ENCODE results near the gene DAP3. TPM values are rescaled to one million over a fixed set of nuclear protein-coding genes. Genes with fewer than 3 reads are reported as not detected.

DAP3 gene
- total and polyA plus RNA-seq, 2 of the 13 experiments (the other 11 are each of a cell fraction or from before 2014, with no cell fraction given): 129 to 133 TPM

DNA sequence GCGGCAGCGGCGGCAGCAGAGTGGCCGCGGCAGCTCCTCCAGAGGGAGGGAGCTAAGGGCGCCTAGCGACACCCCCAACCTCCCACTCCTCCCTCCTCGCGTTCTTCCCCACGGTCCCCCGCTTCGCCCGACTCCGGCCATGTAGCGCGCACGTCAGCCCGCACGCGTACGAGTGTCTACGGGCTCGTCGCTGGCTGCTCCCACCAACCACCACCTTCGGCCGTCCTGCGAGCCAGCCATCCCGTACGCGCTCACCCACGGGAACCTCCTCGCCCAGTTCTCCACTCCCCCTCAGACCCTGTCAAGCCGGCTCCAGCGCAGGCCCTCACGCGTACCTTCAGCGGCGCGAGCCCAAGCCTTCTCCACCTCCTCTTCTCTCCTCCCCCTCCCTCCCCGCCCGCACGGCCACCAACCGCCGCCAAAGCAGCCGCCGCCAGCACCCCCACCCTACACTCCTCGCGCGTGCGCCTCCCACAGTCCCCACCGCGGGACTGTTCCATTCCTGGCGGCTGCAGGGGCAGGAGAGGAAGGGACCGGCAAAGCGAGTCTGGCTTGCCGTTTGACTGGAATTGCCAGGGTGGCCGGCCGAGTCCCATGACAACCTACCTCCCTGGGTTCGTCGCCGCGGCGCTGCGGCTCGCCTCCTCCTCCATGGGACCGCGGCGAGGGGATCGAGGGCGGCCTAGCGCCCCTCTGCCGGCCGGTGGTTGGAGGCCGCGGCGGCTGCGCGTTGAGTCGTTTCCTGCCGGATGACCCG lies 389 bp upstream of the DAP3 start, which contains the start of gene YY1AP1 (continued):
- no peak for TF ChIP-seq CBX5 (CRISPR knock-in tag; IDR thresholded peaks at IDR 0.05; ENCODE audit: borderline replicate concordance)
- TF ChIP-seq ZNF768 (CRISPR knock-in tag; IDR thresholded peaks at IDR 0.05): peak; percentile 33; the same call in 1 of the 2 replicates

DNA sequence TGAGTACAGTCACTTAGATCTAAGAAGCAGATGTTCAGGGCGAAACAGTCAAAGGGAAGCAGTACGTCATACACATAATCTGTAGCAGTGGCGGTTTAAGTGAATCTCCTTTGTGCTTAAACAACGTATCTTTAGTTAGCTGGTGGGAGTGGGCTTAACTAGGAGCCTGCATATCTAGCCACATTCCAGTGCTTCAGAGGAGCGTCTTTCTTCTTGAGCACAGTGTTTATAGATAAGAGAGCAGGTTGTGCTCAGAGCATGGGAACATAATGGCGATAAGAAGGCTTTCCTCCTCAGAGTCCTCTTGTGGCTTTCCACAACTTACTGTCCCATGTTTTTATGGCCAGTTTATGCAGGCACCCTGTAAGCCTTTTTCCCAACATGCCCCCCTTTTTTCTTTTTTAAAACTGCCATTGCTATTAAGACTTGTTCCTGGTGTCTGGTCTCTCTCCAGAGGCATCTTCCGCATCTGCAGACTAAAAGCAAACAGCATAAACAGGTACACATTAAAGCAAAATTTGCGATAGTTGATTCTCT lies 3.2 kb downstream of the DAP3 start:
- ATAC-seq (no peak), FAIRE-seq (no peak), DNase-seq (ENCODE audit: low spot score) (no peak)
- Histone ChIP-seq H3K79me2 (ENCODE audit: insufficient read depth, low read length) (peaks cover 86% of the 10 kb centered on the region), H2AFZ (ENCODE audit: low read length) (no peak overlapping the region), H3K4me2 (ENCODE audit: low read depth, low read length) (no peak overlapping the region), H3K36me3 (replicated peaks in 1 of 2; ENCODE audit: control insufficient read depth in 1 of 2, insufficient read depth in 2 of 2, low read length in 2 of 2) (peaks cover 3 to 12% of the 10 kb centered on the region in 2 experiments; a peak in 3 of 5 replicates), H3K4me3 (replicated peaks in 1 of 3; ENCODE audit: insufficient read depth in 1 of 3, low read depth in 2 of 3, low read length in 3 of 3) (no peak overlapping the region), H3K9me3 (ENCODE audit: low read length) (no peaks in the 10 kb centered on the region), H3K4me1 (ENCODE audit: insufficient read depth, low read length) (peaks cover 69% of the 10 kb centered on the region), H3K9ac (ENCODE audit: insufficient read depth, low read depth, low read length) (no peak overlapping the region), H3K27ac (ENCODE audit: extremely low read length, insufficient read depth, low read length) (no peak overlapping the region), H4K20me1 (ENCODE audit: insufficient read depth, low read length) (no peaks in the 10 kb centered on the region; the same call in 1 of the 2 replicates), H3K27me3 (ENCODE audit: control insufficient read depth in 1 of 2, insufficient read depth in 2 of 2, low read length in 2 of 2) (no peaks in the 10 kb centered on the region; a peak in 1 of 5 replicates)
- intact Hi-C loops (cut with micrococcal nuclease; ENCODE audit: unreplicated experiment): no loop called here
- ChIA-PET POLR2A (no interaction called here), CTCF (ENCODE audit: low intra/inter-chr PET ratio, low total read pairs) (no interaction called here)
- 96% methylated on average over 8 of the region's 8 CpGs for WGBS (ENCODE audit: low lambda C conversion rate)
- BruUV-seq (replicated peaks): no TSS peak
- in situ Hi-C loops (cut with HindIII; ENCODE audit: extremely low pct_ligation_motif_present, low pct_unique_long_range_greater_than_20kb): no loop called here
- TF ChIP-seq FIP1L1 (IDR thresholded peaks at IDR 0.05; ENCODE audit: borderline replicate concordance, insufficient read depth, low read depth, low read length) (no peak), ZNF75D (CRISPR knock-in tag; IDR thresholded peaks at IDR 0.05; ENCODE audit: borderline replicate concordance) (no peak), MAFG (CRISPR knock-in tag; IDR thresholded peaks at IDR 0.05) (no peak), ZIK1 (CRISPR knock-in tag; IDR thresholded peaks at IDR 0.05; ENCODE audit: borderline replicate concordance, low read depth) (no peak), ZNF10 (CRISPR knock-in tag; IDR thresholded peaks at IDR 0.05; ENCODE audit: borderline replicate concordance, low read depth) (no peak), KDM1A (CRISPR knock-in tag; IDR thresholded peaks at IDR 0.05) (no peak), NRL (CRISPR knock-in tag; IDR thresholded peaks at IDR 0.05; ENCODE audit: borderline replicate concordance) (no peak), GABPB1 (CRISPR knock-in tag; IDR thresholded peaks at IDR 0.05) (no peak), ZNF501 (CRISPR knock-in tag; IDR thresholded peaks at IDR 0.05) (no peak)
- TF ChIP-seq, protein P1, sequence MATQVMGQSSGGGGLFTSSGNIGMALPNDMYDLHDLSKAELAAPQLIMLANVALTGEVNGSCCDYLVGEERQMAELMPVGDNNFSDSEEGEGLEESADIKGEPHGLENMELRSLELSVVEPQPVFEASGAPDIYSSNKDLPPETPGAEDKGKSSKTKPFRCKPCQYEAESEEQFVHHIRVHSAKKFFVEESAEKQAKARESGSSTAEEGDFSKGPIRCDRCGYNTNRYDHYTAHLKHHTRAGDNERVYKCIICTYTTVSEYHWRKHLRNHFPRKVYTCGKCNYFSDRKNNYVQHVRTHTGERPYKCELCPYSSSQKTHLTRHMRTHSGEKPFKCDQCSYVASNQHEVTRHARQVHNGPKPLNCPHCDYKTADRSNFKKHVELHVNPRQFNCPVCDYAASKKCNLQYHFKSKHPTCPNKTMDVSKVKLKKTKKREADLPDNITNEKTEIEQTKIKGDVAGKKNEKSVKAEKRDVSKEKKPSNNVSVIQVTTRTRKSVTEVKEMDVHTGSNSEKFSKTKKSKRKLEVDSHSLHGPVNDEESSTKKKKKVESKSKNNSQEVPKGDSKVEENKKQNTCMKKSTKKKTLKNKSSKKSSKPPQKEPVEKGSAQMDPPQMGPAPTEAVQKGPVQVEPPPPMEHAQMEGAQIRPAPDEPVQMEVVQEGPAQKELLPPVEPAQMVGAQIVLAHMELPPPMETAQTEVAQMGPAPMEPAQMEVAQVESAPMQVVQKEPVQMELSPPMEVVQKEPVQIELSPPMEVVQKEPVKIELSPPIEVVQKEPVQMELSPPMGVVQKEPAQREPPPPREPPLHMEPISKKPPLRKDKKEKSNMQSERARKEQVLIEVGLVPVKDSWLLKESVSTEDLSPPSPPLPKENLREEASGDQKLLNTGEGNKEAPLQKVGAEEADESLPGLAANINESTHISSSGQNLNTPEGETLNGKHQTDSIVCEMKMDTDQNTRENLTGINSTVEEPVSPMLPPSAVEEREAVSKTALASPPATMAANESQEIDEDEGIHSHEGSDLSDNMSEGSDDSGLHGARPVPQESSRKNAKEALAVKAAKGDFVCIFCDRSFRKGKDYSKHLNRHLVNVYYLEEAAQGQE (IDR thresholded peaks at IDR 0.05; ENCODE audit: borderline replicate concordance in 1 of 2, low read depth in 1 of 2, low read length in 2 of 2): no peak
- TF ChIP-seq, protein P2, sequence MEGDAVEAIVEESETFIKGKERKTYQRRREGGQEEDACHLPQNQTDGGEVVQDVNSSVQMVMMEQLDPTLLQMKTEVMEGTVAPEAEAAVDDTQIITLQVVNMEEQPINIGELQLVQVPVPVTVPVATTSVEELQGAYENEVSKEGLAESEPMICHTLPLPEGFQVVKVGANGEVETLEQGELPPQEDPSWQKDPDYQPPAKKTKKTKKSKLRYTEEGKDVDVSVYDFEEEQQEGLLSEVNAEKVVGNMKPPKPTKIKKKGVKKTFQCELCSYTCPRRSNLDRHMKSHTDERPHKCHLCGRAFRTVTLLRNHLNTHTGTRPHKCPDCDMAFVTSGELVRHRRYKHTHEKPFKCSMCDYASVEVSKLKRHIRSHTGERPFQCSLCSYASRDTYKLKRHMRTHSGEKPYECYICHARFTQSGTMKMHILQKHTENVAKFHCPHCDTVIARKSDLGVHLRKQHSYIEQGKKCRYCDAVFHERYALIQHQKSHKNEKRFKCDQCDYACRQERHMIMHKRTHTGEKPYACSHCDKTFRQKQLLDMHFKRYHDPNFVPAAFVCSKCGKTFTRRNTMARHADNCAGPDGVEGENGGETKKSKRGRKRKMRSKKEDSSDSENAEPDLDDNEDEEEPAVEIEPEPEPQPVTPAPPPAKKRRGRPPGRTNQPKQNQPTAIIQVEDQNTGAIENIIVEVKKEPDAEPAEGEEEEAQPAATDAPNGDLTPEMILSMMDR (CRISPR knock-in tag; IDR thresholded peaks at IDR 0.05): no peak
- TF ChIP-seq, protein P3, sequence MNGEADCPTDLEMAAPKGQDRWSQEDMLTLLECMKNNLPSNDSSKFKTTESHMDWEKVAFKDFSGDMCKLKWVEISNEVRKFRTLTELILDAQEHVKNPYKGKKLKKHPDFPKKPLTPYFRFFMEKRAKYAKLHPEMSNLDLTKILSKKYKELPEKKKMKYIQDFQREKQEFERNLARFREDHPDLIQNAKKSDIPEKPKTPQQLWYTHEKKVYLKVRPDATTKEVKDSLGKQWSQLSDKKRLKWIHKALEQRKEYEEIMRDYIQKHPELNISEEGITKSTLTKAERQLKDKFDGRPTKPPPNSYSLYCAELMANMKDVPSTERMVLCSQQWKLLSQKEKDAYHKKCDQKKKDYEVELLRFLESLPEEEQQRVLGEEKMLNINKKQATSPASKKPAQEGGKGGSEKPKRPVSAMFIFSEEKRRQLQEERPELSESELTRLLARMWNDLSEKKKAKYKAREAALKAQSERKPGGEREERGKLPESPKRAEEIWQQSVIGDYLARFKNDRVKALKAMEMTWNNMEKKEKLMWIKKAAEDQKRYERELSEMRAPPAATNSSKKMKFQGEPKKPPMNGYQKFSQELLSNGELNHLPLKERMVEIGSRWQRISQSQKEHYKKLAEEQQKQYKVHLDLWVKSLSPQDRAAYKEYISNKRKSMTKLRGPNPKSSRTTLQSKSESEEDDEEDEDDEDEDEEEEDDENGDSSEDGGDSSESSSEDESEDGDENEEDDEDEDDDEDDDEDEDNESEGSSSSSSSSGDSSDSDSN (CRISPR knock-in tag; IDR thresholded peaks at IDR 0.05): no peak
